Measurements from ENCODE around the gene EIF4A3.

The EIF4A3 gene

DNA sequence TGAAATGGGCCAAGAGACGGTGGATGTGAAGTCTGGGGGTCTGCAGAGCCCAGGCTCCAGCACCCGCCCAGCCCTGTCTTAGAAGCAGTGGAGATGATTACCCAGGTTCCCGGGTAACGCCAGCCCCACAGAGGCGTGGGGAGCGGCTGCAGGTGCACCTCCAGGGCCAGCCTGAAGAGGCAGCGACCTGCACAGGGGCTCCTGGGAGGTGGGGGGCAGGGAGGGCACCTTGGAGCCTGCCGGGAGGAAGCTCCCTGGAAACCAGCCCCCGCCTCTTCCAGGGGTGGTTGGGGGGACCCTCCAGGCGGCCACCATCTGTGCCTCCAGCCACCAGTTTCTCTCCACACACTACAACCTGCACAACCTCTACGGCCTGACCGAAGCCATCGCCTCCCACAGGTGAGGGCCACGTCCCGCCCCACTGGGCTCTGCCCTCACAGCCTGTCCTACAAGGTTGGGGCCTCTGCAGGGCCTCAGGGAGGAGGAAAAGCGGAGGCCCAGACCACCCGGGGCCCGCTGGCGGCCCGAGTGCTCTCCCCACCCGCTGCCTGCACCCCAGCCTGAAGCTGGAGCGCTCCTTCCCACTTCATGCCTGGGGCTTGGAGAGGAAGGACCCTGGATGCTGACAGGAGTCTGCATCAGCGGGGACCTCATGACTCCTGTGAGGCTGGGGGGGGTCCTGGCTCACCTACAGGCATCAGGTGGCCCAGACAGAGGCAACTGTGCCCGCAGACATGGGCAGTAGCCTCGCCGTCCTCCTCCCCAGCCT is 35.0 kb downstream of the EIF4A3 start:
- DNase-seq (ENCODE audit: low spot score): peak; percentile 39

- DNase-seq (ENCODE audit: low spot score): peak; percentile 57
Measured at GRCh38 chr17:80110927-80111701, 35.8 kb downstream of the EIF4A3 start.

DNA sequence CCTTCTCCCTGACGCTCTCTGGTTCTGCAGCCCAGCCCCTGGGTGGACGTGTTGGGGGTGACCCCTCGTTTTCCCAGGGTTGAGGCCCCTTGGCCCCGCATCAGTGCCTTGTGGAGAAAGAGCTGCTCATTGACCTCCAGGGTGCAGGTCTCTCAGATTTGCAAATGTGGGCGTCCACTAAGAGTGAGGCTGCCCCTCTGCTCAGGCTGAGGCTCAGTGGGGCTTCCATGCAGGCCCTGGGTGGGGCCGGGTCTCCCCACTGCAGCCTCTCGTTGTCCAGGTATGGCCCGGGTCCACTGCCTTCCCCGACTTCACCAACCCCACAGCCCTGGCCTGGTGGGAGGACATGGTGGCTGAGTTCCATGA is 36.5 kb downstream of the EIF4A3 start:
- no peak for DNase-seq (ENCODE audit: low spot score)

GRCh38 chr17:80109713-80110446 is 37.0 kb downstream of the EIF4A3 start:
- DNase-seq (ENCODE audit: low spot score): no peak

DNA sequence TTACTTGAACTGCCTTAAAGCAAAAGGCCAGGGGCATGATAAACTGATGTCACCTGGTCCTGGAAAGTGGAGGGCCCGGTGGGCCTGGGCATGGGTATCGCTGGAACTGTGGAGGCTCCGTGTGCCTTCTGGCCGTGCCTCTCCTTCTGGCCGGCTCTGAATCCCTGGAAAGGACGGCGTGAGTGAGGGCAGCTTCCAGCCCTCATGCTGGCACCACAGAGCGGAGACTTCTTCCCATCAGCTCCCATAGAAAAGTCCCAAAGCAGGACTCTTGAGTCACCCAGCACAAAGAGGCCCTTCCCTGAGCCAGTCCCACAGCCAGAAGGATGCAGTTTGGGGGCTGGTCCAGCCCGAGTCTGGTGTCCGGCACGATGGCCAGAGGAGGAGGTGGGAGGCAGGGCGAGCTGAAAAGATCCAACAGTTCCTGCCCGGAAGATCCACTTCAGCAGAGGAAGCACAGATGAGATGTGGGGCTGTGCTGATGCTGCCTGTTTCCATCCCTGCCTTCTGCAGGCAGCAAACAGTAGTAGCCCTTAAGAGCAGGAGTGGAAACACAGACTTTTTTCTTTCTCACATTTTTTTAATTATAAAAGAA is 37.8 kb downstream of the EIF4A3 start:
- no peak for DNase-seq (ENCODE audit: low spot score)

DNA sequence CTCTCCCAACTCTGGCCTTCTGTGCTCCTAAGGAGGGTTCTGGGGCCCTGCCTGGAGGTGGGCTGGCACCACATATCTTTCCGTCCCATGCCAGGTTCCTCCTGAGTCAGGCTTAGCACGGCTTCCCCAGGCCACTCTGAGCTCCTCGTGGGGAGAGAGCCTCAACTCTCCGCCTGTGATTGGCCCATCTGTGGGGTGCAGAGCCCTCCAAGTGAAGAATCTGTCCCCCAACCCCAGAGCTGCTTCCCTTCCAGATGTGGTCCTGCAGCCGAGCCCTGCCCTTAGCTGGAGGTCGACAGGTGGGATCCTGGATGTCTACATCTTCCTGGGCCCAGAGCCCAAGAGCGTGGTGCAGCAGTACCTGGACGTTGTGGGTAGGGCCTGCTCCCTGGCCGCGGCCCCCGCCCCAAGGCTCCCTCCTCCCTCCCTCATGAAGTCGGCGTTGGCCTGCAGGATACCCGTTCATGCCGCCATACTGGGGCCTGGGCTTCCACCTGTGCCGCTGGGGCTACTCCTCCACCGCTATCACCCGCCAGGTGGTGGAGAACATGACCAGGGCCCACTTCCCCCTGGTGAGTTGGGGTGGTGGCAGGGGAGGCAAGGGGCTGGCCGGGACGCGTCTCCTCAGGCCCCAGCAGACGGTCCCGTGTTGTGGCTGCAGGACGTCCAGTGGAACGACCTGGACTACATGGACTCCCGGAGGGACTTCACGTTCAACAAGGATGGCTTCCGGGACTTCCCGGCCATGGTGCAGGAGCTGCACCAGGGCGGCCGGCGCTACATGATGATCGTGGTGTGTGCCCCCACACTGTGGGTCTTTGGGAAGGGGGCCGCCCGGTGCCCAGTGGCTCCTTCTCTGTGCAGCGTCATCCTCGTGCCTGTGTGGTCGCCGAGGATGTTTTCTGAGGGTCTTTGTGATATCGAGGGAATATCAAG is 38.6 kb downstream of the EIF4A3 start:
- DNase-seq (ENCODE audit: low spot score): no peak

DNA sequence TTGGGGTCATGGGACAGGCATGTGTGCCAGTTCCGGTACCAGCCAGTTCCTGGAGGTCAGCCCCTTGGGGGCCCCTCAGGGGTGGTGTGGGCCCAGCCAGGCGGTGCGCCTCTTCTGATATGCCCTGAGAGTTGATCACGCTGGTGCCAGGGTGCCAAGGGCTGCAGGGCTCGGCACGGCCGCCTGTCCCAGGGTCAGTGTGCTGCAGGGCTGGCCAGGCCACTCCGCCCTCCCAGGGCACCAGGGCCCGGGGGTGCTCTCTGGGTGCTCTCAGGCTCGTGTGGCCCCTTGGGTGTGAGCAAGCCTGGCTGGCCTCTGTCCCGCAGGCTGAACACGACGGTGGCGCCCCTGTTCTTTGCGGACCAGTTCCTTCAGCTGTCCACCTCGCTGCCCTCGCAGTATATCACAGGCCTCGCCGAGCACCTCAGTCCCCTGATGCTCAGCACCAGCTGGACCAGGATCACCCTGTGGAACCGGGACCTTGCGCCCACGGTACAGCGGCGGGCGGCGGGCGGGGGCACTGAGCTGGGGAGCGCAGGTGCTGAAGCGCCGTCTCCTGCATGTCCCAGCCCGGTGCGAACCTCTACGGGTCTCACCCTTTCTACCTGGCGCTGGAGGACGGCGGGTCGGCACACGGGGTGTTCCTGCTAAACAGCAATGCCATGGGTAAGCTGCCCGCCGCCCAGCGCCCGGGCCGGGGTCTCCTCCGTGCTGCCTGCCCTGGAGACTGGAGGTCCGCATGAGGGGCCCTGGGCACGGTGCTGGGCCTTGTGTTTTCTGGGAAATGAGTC is 39.5 kb downstream of the EIF4A3 start:
- DNase-seq (ENCODE audit: low spot score): no peak

GRCh38 chr17:80106751-80107150 is 40.2 kb downstream of the EIF4A3 start:
- no peak for DNase-seq (ENCODE audit: low spot score)

DNA sequence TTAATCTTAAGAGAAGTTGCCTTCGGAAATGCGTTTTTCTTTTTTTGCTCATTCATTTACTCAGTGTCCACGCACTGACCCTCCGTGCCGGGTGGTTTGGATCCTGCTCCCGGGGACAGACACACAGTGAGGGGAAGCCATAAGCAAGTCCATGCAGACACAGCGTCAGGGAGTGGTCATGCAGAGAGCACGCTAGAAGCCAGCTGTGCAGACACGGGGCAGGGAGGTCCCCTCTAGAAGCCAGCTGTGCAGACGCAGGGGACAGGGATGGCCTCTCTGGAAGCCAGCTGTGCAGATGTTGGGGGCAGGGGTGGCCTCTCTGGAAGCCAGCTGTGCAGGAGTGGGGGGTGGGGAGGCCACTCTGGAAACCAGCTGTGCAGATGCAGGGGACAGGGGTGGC is 40.8 kb downstream of the EIF4A3 start:
- DNase-seq (ENCODE audit: low spot score): no peak

DNA sequence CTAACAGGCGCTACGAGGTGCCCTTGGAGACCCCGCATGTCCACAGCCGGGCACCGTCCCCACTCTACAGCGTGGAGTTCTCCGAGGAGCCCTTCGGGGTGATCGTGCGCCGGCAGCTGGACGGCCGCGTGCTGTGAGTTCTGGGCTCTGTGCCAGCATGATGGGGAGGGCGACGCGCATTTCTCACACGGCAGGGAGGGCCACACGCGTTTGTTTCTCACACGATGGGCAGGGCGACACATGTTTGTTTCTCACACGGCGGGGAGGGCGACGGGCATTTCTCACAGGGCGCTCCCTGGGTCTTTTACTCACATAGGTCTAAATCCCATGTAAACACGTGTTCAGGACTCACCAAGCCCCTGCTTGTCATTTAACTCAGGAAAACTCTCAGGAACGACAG is 41.2 kb downstream of the EIF4A3 start:
- no peak for DNase-seq (ENCODE audit: low spot score)

- no peak for DNase-seq (ENCODE audit: low spot score)
Measured at GRCh38 chr17:80104956-80105375, 42.0 kb downstream of the EIF4A3 start.

GRCh38 chr17:80104321-80104955 is 42.5 kb downstream of the EIF4A3 start:
- no peak for DNase-seq (ENCODE audit: low spot score)

DNA sequence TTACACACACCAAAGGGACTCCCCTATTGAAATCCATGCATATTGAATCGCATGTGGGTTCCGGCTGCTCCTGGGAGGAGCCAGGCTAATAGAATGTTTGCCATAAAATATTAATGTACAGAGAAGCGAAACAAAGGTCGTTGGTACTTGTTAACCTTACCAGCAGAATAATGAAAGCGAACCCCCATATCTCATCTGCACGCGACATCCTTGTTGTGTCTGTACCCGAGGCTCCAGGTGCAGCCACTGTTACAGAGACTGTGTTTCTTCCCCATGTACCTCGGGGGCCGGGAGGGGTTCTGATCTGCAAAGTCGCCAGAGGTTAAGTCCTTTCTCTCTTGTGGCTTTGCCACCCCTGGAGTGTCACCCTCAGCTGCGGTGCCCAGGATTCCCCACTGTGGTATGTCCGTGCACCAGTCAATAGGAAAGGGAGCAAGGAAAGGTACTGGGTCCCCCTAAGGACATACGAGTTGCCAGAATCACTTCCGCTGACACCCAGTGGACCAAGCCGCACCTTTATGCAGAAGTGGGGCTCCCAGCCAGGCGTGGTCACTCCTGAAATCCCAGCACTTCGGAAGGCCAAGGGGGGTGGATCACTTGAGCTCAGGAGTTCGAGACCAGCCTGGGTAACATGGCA is 43.4 kb downstream of the EIF4A3 start:
- DNase-seq (ENCODE audit: low spot score): no peak

- no peak for DNase-seq (ENCODE audit: low spot score)
Measured at GRCh38 chr17:80102664-80103448, 44.1 kb downstream of the EIF4A3 start.

- DNase-seq (ENCODE audit: low spot score): peak; percentile 41
Measured at GRCh38 chr17:80101946-80102663, 44.8 kb downstream of the EIF4A3 start.

DNA sequence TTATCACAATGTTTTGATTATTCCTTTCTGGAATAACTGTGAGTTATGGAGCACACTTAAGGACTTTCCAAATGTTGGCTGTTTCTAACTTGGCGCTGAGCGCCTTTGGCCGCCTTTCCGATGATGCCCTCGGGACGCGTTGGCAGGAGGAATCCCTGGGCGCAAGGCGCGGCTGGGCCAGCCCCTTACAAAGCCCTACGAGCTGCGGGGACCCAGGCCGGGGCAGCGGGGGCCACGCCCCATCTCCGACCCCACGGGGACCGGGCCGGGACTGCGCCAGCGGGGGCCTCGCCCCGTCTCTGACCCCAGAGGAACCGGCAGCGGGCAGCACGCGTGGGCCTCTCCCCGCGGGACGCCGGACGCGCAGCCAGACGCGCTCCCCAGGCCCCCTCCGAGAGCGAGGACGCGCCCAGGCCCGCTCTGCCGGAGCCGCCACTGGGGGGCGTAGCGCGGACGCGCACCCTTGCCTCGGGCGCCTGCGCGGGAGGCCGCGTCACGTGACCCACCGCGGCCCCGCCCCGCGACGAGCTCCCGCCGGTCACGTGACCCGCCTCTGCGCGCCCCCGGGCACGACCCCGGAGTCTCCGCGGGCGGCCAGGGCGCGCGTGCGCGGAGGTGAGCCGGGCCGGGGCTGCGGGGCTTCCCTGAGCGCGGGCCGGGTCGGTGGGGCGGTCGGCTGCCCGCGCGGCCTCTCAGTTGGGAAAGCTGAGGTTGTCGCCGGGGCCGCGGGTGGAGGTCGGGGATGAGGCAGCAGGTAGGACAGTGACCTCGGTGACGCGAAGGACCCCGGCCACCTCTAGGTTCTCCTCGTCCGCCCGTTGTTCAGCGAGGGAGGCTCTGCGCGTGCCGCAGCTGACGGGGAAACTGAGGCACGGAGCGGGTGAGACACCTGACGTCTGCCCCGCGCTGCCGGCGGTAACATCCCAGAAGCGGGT is 45.6 kb downstream of the EIF4A3 start, which contains the start of gene GAA:
Gene GAA (plus strand): TSS at position 571 of the 935 bp plus-strand sequence. CDS start 3,006 bp downstream, outside the sequence.
- peak; percentile 91 for DNase-seq (ENCODE audit: low spot score)

GRCh38 chr17:80100035-80100323 is 46.9 kb downstream of the EIF4A3 start:
- DNase-seq (ENCODE audit: low spot score): no peak

All from NAMALWA (cell line).